HCT116 (cell line): ENCODE measurements around the gene RSAD1. TPM values are rescaled to one million over a fixed set of nuclear protein-coding genes. Genes with fewer than 3 reads are reported as not detected.

Source experiments
- ATAC-seq: fragments of 200-7000 bp; cut with Tn5 transposase; 2 replicates; pipeline ENCODE4 v1.9.1; 2020; ENCODE audit warnings: mild to moderate bottlenecking, moderate library complexity
- BruUV-seq: library from RNA; stranded (reverse); fragments of 400-500 nt; replicated peaks from 2 replicates; lab custom pipeline; 2021; lab: Mats Ljungman, UMichigan
- CTCF ChIA-PET: fragments of 300-600 bp; sonication (Branson Sonifier 250); formaldehyde crosslinking; loops from one replicate; lab custom pipeline; 2021; ENCODE audit warnings: antibody characterized with exemption; lab: Charles Lee
- POLR2A ChIA-PET: fragments of 300-600, 350-600 bp; sonication (Branson Sonifier 250); formaldehyde crosslinking; loops from one replicate; lab custom pipeline; 2021; ENCODE audit warnings: antibody characterized with exemption; lab: Charles Lee
- RAD21 ChIA-PET, 2 experiments: fragments of 300-600 bp; sonication (Branson Sonifier 250); formaldehyde crosslinking; loops; one replicate each; lab custom pipeline; 2023; ENCODE audit warnings: low total read pairs in 2 of 2; ENCODE audit not compliant: uncharacterized antibody in 2 of 2, unreplicated experiment in 2 of 2, low non-redundant PET in 1 of 2; lab: Charles Lee
- DNase-seq: peaks from one replicate; pipeline ENCODE4 v3.0.0-alpha.2; 2010; ENCODE audit warnings: low read depth, low spot score
- H2AFZ ChIP-seq: fragments of 200-600 bp; shearing (Covaris generic), sonication (generic); 2 replicates; pipeline ENCODE4 v1.6.1; 2017; ENCODE audit warnings: low read depth, mixed run types, mixed read lengths, antibody characterized with exemption, low read length; ENCODE audit not compliant: poor library complexity, severe bottlenecking
- H3K27ac ChIP-seq: 2 replicates; pipeline ENCODE4 v1.5.1; 2012; ENCODE audit warnings: low read depth, low read length
- H3K27me3 ChIP-seq: fragments of 200-600 bp; sonication (generic); 2 replicates; pipeline ENCODE4 v1.6.1; 2016; ENCODE audit warnings: mixed run types, low read length, mixed read lengths; ENCODE audit not compliant: insufficient read depth
- H3K36me3 ChIP-seq, 2 experiments: fragments of 200-500 bp in 1 of 2; fragments of 200-600 bp in 1 of 2; sonication (Bioruptor generic) in 1 of 2; sonication (generic) in 1 of 2; 2 replicates each; pipeline versions ENCODE4 v1.5.1 to v1.6.1; 2014 to 2016; ENCODE audit warnings: low read length in 2 of 2, inconsistent platforms in 1 of 2, mixed read lengths in 1 of 2, mixed run types in 1 of 2; ENCODE audit not compliant: insufficient read depth in 2 of 2, control insufficient read depth in 1 of 2
- H3K4me1 ChIP-seq, 2 experiments: fragments of 200-600 bp in 1 of 2; sonication (generic) in 1 of 2; 2 replicates each; pipeline versions ENCODE4 v1.5.1 to v1.6.1; 2012 to 2017; ENCODE audit warnings: low read length in 2 of 2, inconsistent platforms in 1 of 2, mild to moderate bottlenecking in 1 of 2, mixed read lengths in 1 of 2, mixed run types in 1 of 2, moderate library complexity in 1 of 2; ENCODE audit not compliant: insufficient read depth in 2 of 2, control insufficient read depth in 1 of 2
- H3K4me2 ChIP-seq: fragments of 200-600 bp; sonication (generic); 2 replicates; pipeline ENCODE4 v1.6.1; 2017; ENCODE audit warnings: mixed run types, low read length, mixed read lengths
- H3K4me3 ChIP-seq, 2 experiments: fragments of 200-600 bp in 1 of 2; sonication (generic) in 1 of 2; replicated peaks in 1 of 2; 2 replicates each; pipeline ENCODE4 v1.5.1; 2011 to 2016; ENCODE audit warnings: low read length in 2 of 2, control low read depth in 1 of 2, low read depth in 1 of 2, mild to moderate bottlenecking in 1 of 2, mixed read lengths in 1 of 2, mixed run types in 1 of 2
- H3K79me2 ChIP-seq: fragments of 200-600 bp; sonication (generic); 2 replicates; pipeline ENCODE4 v1.6.1; 2017; ENCODE audit warnings: mild to moderate bottlenecking, mixed run types, low read length, moderate library complexity, mixed read lengths; ENCODE audit not compliant: insufficient read depth
- H3K9ac ChIP-seq: fragments of 200-600 bp; sonication (generic); 2 replicates; pipeline ENCODE4 v1.6.1; 2016; ENCODE audit warnings: low read length, mixed read lengths
- H3K9me2 ChIP-seq: fragments of 200-600 bp; sonication (generic), shearing (Covaris generic); 2 replicates; pipeline ENCODE4 v1.6.1; 2017; ENCODE audit warnings: mixed run types, mild to moderate bottlenecking, moderate library complexity; ENCODE audit not compliant: insufficient read depth
- H3K9me3 ChIP-seq, 2 experiments: fragments of 200-500 bp in 1 of 2; fragments of 200-600 bp in 1 of 2; sonication (Bioruptor generic) in 1 of 2; sonication (generic) in 1 of 2; 2 replicates each; pipeline ENCODE4 v1.6.1; 2014 to 2017; ENCODE audit warnings: low read length in 2 of 2, mixed read lengths in 2 of 2, inconsistent platforms in 1 of 2, low read depth in 1 of 2, mild to moderate bottlenecking in 1 of 2, mixed run types in 1 of 2, moderate library complexity in 1 of 2; ENCODE audit not compliant: control insufficient read depth in 1 of 2, insufficient read depth in 1 of 2
- H4K20me1 ChIP-seq: fragments of 200-600 bp; sonication (generic), shearing (Covaris generic); 2 replicates; pipeline ENCODE4 v1.6.1; 2017; ENCODE audit warnings: mixed run types, mild to moderate bottlenecking, moderate library complexity; ENCODE audit not compliant: insufficient read depth
- ATF3 ChIP-seq: IDR thresholded peaks from 2 replicates; pipeline ENCODE4 v1.6.1; 2012
- EZH2 ChIP-seq: fragments of 200-600 bp; sonication (generic); IDR thresholded peaks from 2 replicates; pipeline ENCODE4 v1.6.1; 2017; ENCODE audit warnings: antibody characterized with exemption, mixed run types
- FOSL1 ChIP-seq: IDR thresholded peaks from 2 replicates; pipeline ENCODE4 v1.6.1; 2012; ENCODE audit warnings: low read depth
- POLR2A ChIP-seq: IDR thresholded peaks from 2 replicates; pipeline ENCODE4 v1.7.0; 2011; ENCODE audit warnings: borderline replicate concordance; ENCODE audit not compliant: insufficient read depth, insufficient read length; ENCODE audit errors: extremely low read depth
- POLR2AphosphoS5 ChIP-seq: IDR thresholded peaks from 2 replicates; pipeline ENCODE4 v1.6.1; 2011; ENCODE audit warnings: mild to moderate bottlenecking, low read depth, low read length, moderate library complexity
- RAD21 ChIP-seq: IDR thresholded peaks from 2 replicates; pipeline ENCODE4 v1.6.1; 2012; ENCODE audit warnings: low read depth, mild to moderate bottlenecking
- REST ChIP-seq: IDR thresholded peaks from 2 replicates; pipeline ENCODE4 v1.6.1; 2012; ENCODE audit warnings: low read depth
- SIN3A ChIP-seq: IDR thresholded peaks from 2 replicates; pipeline ENCODE4 v1.6.1; 2012; ENCODE audit warnings: low read depth
- SP1 ChIP-seq: IDR thresholded peaks from 2 replicates; pipeline ENCODE4 v1.6.1; 2012; ENCODE audit warnings: low read depth
- SRF ChIP-seq: IDR thresholded peaks from 2 replicates; pipeline ENCODE4 v1.6.1; 2012; ENCODE audit warnings: low read depth
- TCF7L2 ChIP-seq: IDR thresholded peaks from 2 replicates; pipeline ENCODE4 v1.7.0; 2011; ENCODE audit warnings: borderline replicate concordance, inconsistent platforms; ENCODE audit not compliant: insufficient read depth, insufficient read length; ENCODE audit errors: extremely low read depth
- ZBTB33 ChIP-seq: IDR thresholded peaks from 2 replicates; pipeline ENCODE4 v1.6.1; 2011; ENCODE audit warnings: mild to moderate bottlenecking, low read length, moderate library complexity; ENCODE audit not compliant: insufficient replicate concordance; ENCODE audit errors: extremely low read depth
- intact Hi-C: fragments of 100-400 bp; cut with micrococcal nuclease; formaldehyde crosslinking; loops from 2 replicates; pipeline ENCODE4 v1.10.0; 2022
- total RNA-seq: library from RNA; stranded (reverse); gene quantifications from one replicate; pipeline ENCODE4 v1.2.1, GENCODE V29; 2021; ENCODE audit not compliant: unreplicated experiment

RSAD1 gene
- total RNA-seq, 1 experiment from 2014 or later, result 82.7 TPM

GRCh38 chr17:50452630-50453300 is 25.9 kb upstream of the RSAD1 start:
- H3K27me3 ChIP-seq, result no peaks in the 10 kb centered on the region
- H3K9me3 ChIP-seq, result no peaks in the 10 kb centered on the region
- H3K9me2 ChIP-seq, result no peaks in the 10 kb centered on the region
- BruUV-seq, result no TSS peak
- CTCF ChIA-PET, result interaction anchor here (2.4 kb wide), 1 partner anchor 55 kb away, joined by 7 read pairs; the partner anchor contains the start of gene LRRC59
- peak overlapping the region; percentile 12 for H3K4me2 ChIP-seq
- no peak for TF ChIP-seq FOSL1
- TF ChIP-seq POLR2A, result no peak
- TF ChIP-seq EZH2, result no peak
- TF ChIP-seq, all 23 proteins: peak for 0
- ChIA-PET RAD21 (no interaction called here), POLR2A (no interaction called here)
- Histone ChIP-seq H3K79me2 (no peaks in the 10 kb centered on the region), H3K9ac (no peak overlapping the region), H2AFZ (no peak overlapping the region), H3K4me3 (no peak overlapping the region), H3K4me1 (peaks cover 16 to 34% of the 10 kb centered on the region in 2 experiments), H3K27ac (no peak overlapping the region), H3K36me3 (no peaks in the 10 kb centered on the region), H4K20me1 (no peaks in the 10 kb centered on the region)
- ATAC-seq (no peak; the same call in 1 of the 2 replicates), DNase-seq (no peak)
- intact Hi-C loops, result no loop called here

- no peaks in the 10 kb centered on the region for H3K36me3 ChIP-seq
- RAD21 ChIA-PET, result no interaction called here
- H3K4me1 ChIP-seq, result peaks cover 21 to 45% of the 10 kb centered on the region in 2 experiments
- H3K9me2 ChIP-seq, result no peaks in the 10 kb centered on the region
- H3K27me3 ChIP-seq, result no peaks in the 10 kb centered on the region
- DNase-seq (no peak), ATAC-seq (no peak)
- H3K4me2 ChIP-seq, result no peak overlapping the region
- H3K27ac ChIP-seq, result no peak overlapping the region
- H4K20me1 ChIP-seq, result no peaks in the 10 kb centered on the region
- no peak overlapping the region for H3K4me3 ChIP-seq
- H3K9ac ChIP-seq, result no peak overlapping the region
- H3K79me2 ChIP-seq, result no peaks in the 10 kb centered on the region
- CTCF ChIA-PET, result no interaction called here
- H3K9me3 ChIP-seq, result no peaks in the 10 kb centered on the region
- no peak overlapping the region for H2AFZ ChIP-seq
- intact Hi-C loops, result no loop called here
- no TSS peak for BruUV-seq
- TF ChIP-seq POLR2AphosphoS5 (no peak), ZBTB33 (no peak), SIN3A (no peak), TCF7L2 (no peak), REST (no peak), RAD21 (no peak), SP1 (no peak), SRF (no peak), POLR2A (no peak), ATF3 (no peak)
- POLR2A ChIA-PET, result no interaction called here
Measured at GRCh38 chr17:50453901-50454300, 24.8 kb upstream of the RSAD1 start.
